ENCODE measurements around the gene ADGRD1. TPM values are rescaled to one million over a fixed set of nuclear protein-coding genes. Genes with fewer than 3 reads are reported as not detected.

Gene ADGRD1
- total RNA-seq, 3 donors from 2014 or later, result 11.6 to 47.5 (median 18.7) TPM

DNA sequence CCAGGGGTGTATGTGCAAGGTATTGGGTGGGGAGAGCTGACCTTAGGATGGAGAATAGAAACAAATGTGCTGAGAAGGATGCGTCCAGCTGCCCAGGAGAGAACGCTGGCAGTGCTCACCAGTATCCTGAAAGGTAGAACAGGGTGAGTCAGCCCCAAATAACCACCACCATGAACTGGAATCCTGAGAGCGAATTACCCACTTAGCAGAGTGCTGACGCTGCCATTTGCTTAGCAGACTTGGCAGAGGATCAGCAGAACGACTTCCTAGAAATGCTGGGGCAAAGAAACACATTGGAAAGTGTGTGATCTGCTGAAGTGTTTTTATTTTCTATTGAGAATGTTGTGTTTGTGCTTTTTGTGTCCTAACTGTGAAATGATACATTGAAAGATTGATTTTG is 213.6 kb downstream of the ADGRD1 start:
- H3K4me3 ChIP-seq, result no peak overlapping the region
- H3K27ac ChIP-seq, result no peak overlapping the region
- H3K4me1 ChIP-seq, result no peaks in the 10 kb centered on the region
- H3K27me3 ChIP-seq, result peaks cover 0 to 5% of the 10 kb centered on the region in 2 donors
- intact Hi-C loops (cut with DNase I; ENCODE audit: low total_unique reads), result no loop called here
- H3K36me3 ChIP-seq, result no peaks in the 10 kb centered on the region
- no peak for DNase-seq (ENCODE audit: low spot score in 2 of 2)
- TF ChIP-seq, protein P1, sequence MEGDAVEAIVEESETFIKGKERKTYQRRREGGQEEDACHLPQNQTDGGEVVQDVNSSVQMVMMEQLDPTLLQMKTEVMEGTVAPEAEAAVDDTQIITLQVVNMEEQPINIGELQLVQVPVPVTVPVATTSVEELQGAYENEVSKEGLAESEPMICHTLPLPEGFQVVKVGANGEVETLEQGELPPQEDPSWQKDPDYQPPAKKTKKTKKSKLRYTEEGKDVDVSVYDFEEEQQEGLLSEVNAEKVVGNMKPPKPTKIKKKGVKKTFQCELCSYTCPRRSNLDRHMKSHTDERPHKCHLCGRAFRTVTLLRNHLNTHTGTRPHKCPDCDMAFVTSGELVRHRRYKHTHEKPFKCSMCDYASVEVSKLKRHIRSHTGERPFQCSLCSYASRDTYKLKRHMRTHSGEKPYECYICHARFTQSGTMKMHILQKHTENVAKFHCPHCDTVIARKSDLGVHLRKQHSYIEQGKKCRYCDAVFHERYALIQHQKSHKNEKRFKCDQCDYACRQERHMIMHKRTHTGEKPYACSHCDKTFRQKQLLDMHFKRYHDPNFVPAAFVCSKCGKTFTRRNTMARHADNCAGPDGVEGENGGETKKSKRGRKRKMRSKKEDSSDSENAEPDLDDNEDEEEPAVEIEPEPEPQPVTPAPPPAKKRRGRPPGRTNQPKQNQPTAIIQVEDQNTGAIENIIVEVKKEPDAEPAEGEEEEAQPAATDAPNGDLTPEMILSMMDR (IDR thresholded peaks at IDR 0.05), result no peak
- TF ChIP-seq POLR2A (IDR thresholded peaks at IDR 0.05) (no peak), POLR2AphosphoS5 (IDR thresholded peaks at IDR 0.05) (no peak)
- H3K9me3 ChIP-seq, result no peaks in the 10 kb centered on the region

DNA sequence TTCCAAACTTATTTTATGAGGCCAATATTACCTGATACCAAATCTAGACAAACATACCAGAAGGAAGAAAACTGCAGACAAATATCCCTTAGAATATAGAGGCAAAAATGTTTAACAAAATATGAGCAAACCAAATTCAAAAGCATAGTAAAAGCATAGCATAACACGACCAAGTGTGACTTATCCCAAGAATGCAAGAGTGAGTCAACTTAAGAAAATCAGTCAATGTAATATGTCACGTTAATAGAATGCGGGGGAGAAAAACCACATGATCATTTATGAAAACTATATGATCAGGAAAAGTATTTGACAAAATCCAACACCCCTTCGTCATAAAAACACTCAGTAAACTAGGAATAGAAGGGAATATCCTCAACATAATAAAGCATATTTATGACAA is 217.3 kb downstream of the ADGRD1 start:
- intact Hi-C loops (cut with DNase I; ENCODE audit: low total_unique reads), result no loop called here

DNA sequence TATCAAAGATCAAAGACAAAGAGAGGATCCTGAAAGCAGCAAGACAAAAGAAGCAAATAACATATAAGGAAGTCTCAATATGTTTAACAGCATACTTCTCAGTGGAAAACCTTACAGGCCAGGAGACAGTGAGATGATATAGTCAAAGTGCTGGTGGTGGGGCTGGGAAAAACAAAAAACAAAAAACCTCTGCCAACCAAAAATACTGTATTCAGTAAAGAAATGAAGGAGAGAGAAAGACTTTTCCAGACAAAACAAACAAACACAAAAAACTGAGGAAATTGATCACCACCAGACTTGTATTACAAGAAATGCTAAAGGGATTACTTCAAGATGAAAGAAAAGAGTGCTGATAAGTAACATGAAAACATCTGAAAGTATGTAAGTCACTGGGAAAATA is 221.2 kb downstream of the ADGRD1 start:
- H3K27ac ChIP-seq, result no peak overlapping the region
- no peak overlapping the region for H3K4me3 ChIP-seq
- DNase-seq (ENCODE audit: low spot score in 2 of 2), result no peak
- peaks cover 0 to 29% of the 10 kb centered on the region in 2 donors for H3K9me3 ChIP-seq
- H3K36me3 ChIP-seq, result no peaks in the 10 kb centered on the region
- H3K27me3 ChIP-seq, result no peaks in the 10 kb centered on the region
- no peaks in the 10 kb centered on the region for H3K4me1 ChIP-seq
- TF ChIP-seq, protein P1 (IDR thresholded peaks at IDR 0.05), result no peak
- TF ChIP-seq POLR2AphosphoS5 (IDR thresholded peaks at IDR 0.05) (no peak), POLR2A (IDR thresholded peaks at IDR 0.05) (no peak)
- intact Hi-C loops (cut with DNase I; ENCODE audit: low total_unique reads), result no loop called here

More for the DNA sequence above, 217.3 kb downstream of the ADGRD1 start:
- Histone ChIP-seq H3K4me1 (no peaks in the 10 kb centered on the region), H3K27ac (no peak overlapping the region), H3K4me3 (no peak overlapping the region), H3K9me3 (peaks cover 0 to 22% of the 10 kb centered on the region in 2 donors), H3K36me3 (no peaks in the 10 kb centered on the region), H3K27me3 (no peaks in the 10 kb centered on the region)
- TF ChIP-seq, protein P1 (IDR thresholded peaks at IDR 0.05), result no peak
- TF ChIP-seq POLR2A (IDR thresholded peaks at IDR 0.05) (no peak), POLR2AphosphoS5 (IDR thresholded peaks at IDR 0.05) (no peak)
- no peak for DNase-seq (ENCODE audit: low spot score in 2 of 2)

DNA sequence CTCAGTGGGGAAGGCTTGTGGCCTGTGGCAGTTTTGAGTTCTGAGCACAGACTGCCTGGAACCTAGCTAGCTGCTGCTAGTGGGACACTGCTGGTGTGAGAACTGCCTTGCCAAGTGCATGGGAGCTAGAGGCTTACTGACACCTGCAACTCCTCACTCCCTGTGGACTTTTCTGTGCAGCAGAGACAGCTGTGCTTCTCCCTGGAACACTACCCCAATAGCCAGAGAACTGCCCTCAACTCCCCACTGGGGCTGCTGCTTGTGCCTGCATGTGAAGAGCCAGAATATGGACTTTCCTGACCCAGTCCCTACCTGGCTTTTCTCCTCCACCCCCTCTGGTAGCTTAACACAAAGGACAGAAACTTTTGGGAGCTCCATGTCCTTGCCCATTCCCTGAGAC is 222.6 kb downstream of the ADGRD1 start:
- TF ChIP-seq POLR2AphosphoS5 (IDR thresholded peaks at IDR 0.05), result no peak
- TF ChIP-seq, protein P1 (IDR thresholded peaks at IDR 0.05), result no peak
- no peak for TF ChIP-seq POLR2A (IDR thresholded peaks at IDR 0.05)
- DNase-seq (ENCODE audit: low spot score in 2 of 2), result no peak
- peaks cover 0 to 29% of the 10 kb centered on the region in 2 donors for H3K9me3 ChIP-seq
- H3K27ac ChIP-seq, result no peak overlapping the region
- no peak overlapping the region for H3K4me3 ChIP-seq
- H3K4me1 ChIP-seq, result no peaks in the 10 kb centered on the region
- H3K36me3 ChIP-seq, result no peaks in the 10 kb centered on the region
- intact Hi-C loops (cut with DNase I; ENCODE audit: low total_unique reads), result no loop called here
- H3K27me3 ChIP-seq, result no peaks in the 10 kb centered on the region

DNA sequence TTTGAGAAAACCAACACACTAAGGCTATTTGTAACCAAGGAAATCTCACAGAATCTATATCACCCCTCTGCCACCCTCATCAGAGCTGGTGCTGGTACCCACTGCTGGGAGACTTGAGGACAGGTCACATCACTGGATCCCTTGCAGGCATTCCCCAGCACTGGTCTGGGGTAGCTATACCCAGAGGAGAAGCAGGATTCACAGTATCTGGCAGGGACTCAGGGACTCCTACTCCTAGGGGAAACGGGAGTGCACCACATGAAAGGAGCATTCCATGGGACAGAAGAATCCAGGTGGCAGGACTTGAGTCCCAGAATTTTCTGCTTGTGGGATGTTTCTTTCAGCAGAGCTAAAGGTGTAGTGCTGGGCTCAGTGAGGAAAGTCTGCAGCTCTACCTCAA is 223.2 kb downstream of the ADGRD1 start:
- no peak for TF ChIP-seq POLR2AphosphoS5 (IDR thresholded peaks at IDR 0.05)
- TF ChIP-seq, protein P1 (IDR thresholded peaks at IDR 0.05), result no peak
- no peak for TF ChIP-seq POLR2A (IDR thresholded peaks at IDR 0.05)
- Histone ChIP-seq H3K27me3 (no peaks in the 10 kb centered on the region), H3K36me3 (no peaks in the 10 kb centered on the region), H3K4me1 (no peaks in the 10 kb centered on the region), H3K9me3 (peaks cover 0 to 29% of the 10 kb centered on the region in 2 donors), H3K4me3 (no peak overlapping the region), H3K27ac (no peak overlapping the region)
- intact Hi-C loops (cut with DNase I; ENCODE audit: low total_unique reads), result no loop called here
- no peak for DNase-seq (ENCODE audit: low spot score in 2 of 2)

Measured in breast epithelium (tissue), 4 donors.